ENCODE measurements around the gene RTKN. TPM values are rescaled to one million over a fixed set of nuclear protein-coding genes. Genes with fewer than 3 reads are reported as not detected.
"Not testable (repeated sequence)": the region's sequence is repeated elsewhere in the genome, so short reads cannot be mapped to it uniquely, and the experiment has no call there.

The RTKN gene
- total RNA-seq, 1 donor from 2014 or later, result 88.4 TPM

DNA sequence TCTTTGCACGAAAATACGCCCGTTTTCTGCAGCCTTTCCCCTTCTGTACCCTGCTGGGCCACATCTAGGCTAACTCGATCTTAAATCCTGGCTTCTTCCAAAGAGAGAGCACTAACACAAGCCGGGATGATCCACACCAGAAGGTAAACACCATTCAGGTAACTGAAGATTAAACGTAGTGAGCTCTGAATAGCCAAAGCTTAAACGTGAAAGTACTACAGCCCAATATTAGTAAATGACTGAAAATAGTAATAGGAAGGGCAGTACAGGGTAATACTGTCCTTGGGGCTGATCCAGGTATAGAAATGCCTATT is 31.2 kb upstream of the RTKN start:
- Histone ChIP-seq H3K36me3 (ENCODE audit: control insufficient read depth, insufficient read depth, low read length) (peaks cover 1% of the 10 kb centered on the region), H3K4me3 (ENCODE audit: low read depth, low read length) (peak overlapping the region; percentile 76), H3K27me3 (ENCODE audit: control insufficient read depth, insufficient read depth, low read length) (no peaks in the 10 kb centered on the region)
- DNase-seq (ENCODE audit: low read depth), result no peak
- TF ChIP-seq, protein P1, sequence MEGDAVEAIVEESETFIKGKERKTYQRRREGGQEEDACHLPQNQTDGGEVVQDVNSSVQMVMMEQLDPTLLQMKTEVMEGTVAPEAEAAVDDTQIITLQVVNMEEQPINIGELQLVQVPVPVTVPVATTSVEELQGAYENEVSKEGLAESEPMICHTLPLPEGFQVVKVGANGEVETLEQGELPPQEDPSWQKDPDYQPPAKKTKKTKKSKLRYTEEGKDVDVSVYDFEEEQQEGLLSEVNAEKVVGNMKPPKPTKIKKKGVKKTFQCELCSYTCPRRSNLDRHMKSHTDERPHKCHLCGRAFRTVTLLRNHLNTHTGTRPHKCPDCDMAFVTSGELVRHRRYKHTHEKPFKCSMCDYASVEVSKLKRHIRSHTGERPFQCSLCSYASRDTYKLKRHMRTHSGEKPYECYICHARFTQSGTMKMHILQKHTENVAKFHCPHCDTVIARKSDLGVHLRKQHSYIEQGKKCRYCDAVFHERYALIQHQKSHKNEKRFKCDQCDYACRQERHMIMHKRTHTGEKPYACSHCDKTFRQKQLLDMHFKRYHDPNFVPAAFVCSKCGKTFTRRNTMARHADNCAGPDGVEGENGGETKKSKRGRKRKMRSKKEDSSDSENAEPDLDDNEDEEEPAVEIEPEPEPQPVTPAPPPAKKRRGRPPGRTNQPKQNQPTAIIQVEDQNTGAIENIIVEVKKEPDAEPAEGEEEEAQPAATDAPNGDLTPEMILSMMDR (IDR thresholded peaks at IDR 0.05; ENCODE audit: insufficient read depth, low read length, poor library complexity, severe bottlenecking), result no peak

DNA sequence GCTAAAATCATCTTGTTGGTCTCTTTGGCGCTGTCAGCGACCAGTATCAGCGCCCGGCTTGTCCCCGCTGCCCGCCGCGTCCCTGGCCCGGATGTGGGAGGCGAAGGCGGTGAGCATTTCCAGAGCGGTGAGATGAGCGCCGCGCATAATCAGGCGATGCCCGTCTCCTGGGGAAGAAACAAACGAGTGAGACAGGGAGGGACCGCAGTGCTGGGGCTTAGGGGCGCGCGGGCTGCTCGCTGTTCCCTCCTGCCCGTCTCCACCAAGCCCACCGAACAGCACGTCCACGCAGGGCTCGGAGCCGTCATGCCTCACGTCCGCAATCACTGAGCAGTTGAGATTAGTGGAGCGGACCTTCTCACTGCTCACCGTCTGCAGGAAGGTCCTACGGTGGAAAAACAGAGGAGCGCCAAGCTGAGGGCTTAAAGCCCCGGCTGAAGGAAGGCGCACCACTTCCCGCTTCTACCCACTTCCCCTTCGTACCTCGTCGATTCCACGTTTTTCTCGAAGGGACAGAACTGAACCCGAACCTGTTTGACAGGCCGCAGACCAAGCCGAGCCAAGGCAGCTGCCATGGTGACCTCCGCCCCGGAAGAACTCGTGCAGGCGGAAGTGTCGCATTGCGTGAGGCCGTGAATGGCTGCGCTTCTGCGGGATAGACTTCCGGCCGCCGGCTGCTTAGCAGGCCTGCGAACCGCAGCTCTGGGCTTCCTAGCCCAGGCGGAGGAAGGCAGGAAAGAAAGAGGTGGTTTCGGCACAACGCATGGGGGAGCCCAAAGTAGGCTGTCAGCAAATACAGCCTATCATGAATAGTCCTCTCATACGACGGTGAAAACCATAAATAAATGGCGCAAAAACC is 30.6 kb upstream of the RTKN start, which contains the start of gene MRPL53:
MRPL53 (minus strand) TSS at position 595 of the 859 bp plus-strand sequence; CDS start at position 575, 20 bp downstream.
- Histone ChIP-seq H3K36me3 (ENCODE audit: control insufficient read depth, insufficient read depth, low read length) (peaks cover 1% of the 10 kb centered on the region), H3K27me3 (ENCODE audit: control insufficient read depth, insufficient read depth, low read length) (no peaks in the 10 kb centered on the region), H3K4me3 (ENCODE audit: low read depth, low read length) (peak within 1 kb of the TSS; percentile 76)
- peak; percentile 56 for DNase-seq (ENCODE audit: low read depth)
- TF ChIP-seq, protein P1 (IDR thresholded peaks at IDR 0.05; ENCODE audit: insufficient read depth, low read length, poor library complexity, severe bottlenecking), result no peak

DNA sequence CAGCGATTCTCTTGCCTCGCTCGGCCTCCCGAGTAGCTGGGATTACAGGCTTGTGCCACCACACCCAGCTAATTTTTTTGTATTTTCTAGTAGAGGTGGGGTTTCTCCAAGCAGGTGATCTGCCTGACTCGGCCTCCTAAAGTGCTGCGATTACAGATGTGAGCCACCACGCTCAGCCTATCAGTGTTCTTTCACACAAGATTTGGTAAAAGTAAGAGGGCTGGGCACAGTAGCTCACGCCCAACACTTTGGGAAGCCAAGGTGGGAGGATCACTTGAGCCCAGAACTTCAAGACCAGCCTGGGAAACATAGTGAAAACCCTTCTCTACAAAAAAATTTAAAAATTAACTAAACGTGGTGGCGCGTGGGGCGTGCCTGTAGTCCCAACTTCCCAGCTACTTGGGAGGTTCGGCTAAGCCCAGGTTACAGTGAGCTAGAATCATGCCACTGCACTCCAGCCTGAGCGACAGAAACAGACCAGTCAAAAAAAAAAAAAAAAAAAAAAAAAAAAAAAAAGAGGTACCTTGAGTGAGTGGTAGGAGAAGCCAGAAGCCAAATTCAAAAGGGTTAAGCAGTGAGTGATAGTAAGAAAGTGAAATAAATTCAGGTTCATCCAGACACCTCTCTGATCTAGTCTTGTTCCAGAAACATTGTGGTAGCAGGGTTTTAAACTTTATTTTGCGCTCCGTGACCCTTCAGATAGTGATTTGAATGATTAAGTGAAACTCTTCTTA is 29.8 kb upstream of the RTKN start:
- TF ChIP-seq, protein P1 (IDR thresholded peaks at IDR 0.05; ENCODE audit: insufficient read depth, low read length, poor library complexity, severe bottlenecking), result no peak
- peak overlapping the region; percentile 76 for H3K4me3 ChIP-seq (ENCODE audit: low read depth, low read length)
- no peak for DNase-seq (ENCODE audit: low read depth)

DNA sequence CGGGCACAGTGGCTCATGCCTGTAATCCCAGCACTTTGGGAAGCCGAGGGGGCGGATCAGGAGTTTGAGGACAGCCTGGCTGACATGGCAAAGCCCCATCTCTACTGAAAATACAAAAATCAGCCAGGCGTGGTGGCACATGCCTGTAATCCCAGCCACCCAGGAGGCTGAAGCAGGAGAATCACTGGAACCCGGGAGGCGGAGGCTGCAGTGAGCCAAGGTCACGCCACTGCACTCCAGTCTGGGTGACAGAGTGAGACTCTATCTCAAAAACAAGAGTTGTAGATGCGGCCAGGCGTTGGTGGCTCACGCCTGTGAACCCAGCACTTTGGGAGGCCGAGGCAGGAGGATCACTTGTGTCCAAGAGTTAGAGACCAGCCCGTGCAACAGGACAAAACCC is 29.0 kb upstream of the RTKN start:
- H3K36me3 ChIP-seq (ENCODE audit: control insufficient read depth, insufficient read depth, low read length); H3K4me3 ChIP-seq (ENCODE audit: low read depth, low read length); DNase-seq (ENCODE audit: low read depth); H3K27me3 ChIP-seq (ENCODE audit: control insufficient read depth, insufficient read depth, low read length): not testable (repeated sequence)

More for the DNA sequence above, 29.8 kb upstream of the RTKN start:
- no peaks in the 10 kb centered on the region for H3K27me3 ChIP-seq (ENCODE audit: control insufficient read depth, insufficient read depth, low read length)
- peaks cover 1% of the 10 kb centered on the region for H3K36me3 ChIP-seq (ENCODE audit: control insufficient read depth, insufficient read depth, low read length)

DNA sequence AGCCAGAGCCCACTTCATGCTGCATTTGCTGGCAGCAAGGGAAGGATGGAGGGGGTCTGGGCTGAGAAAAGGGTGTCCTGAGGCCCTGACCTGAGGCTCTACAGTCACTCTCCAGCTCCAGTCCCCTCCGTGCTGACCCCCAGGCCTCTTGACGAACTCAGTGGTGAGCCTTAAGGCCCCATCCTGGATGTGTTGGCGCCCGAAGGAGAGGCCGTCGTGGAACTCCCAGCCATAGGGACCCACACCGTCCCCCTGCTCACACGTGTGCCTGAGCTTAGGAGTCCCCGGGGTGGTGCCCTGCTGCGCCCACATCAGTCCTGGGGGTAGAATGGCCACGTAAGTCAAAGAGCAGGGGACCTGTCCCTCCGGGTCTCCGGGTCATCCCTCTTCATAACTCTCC is 22.7 kb upstream of the RTKN start:
- Histone ChIP-seq H3K4me3 (ENCODE audit: low read depth, low read length) (peak overlapping the region; percentile 79), H3K36me3 (ENCODE audit: control insufficient read depth, insufficient read depth, low read length) (no peaks in the 10 kb centered on the region), H3K27me3 (ENCODE audit: control insufficient read depth, insufficient read depth, low read length) (no peaks in the 10 kb centered on the region)
- TF ChIP-seq, protein P1 (IDR thresholded peaks at IDR 0.05; ENCODE audit: insufficient read depth, low read length, poor library complexity, severe bottlenecking), result no peak
- DNase-seq (ENCODE audit: low read depth), result no peak

DNA sequence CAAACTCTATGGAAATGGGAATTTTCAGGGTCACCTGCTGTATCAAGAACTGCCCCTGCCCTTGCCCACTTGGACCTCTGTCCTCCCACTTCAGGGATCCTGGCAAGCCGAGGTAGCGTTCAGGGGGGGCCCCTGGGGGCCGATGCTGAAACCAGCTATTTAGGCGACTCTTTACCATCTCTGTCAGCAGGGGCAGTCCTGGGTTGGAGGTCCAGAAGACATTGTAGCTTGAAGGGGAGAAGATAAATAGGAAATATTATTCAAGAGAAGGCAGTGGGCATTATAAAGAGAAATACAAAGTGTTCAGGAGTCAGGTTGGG is 21.0 kb upstream of the RTKN start:
- no peaks in the 10 kb centered on the region for H3K36me3 ChIP-seq (ENCODE audit: control insufficient read depth, insufficient read depth, low read length)
- TF ChIP-seq, protein P1 (IDR thresholded peaks at IDR 0.05; ENCODE audit: insufficient read depth, low read length, poor library complexity, severe bottlenecking), result no peak
- no peaks in the 10 kb centered on the region for H3K27me3 ChIP-seq (ENCODE audit: control insufficient read depth, insufficient read depth, low read length)
- DNase-seq (ENCODE audit: low read depth), result no peak
- no peak overlapping the region for H3K4me3 ChIP-seq (ENCODE audit: low read depth, low read length)
